GM18907 (cell line): ENCODE data around the gene SRPK2.
"Not testable (repeated sequence)": the region's sequence is repeated elsewhere in the genome, so short reads cannot be mapped to it uniquely, and the experiment has no call there.

Source experiments
- ATAC-seq: cut with Tn5 transposase; IDR thresholded peaks from one replicate; pipeline ENCODE4 v1.9.1; 2021; ENCODE audit warnings: mild to moderate bottlenecking, moderate library complexity; ENCODE audit not compliant: unreplicated experiment

Gene SRPK2

DNA sequence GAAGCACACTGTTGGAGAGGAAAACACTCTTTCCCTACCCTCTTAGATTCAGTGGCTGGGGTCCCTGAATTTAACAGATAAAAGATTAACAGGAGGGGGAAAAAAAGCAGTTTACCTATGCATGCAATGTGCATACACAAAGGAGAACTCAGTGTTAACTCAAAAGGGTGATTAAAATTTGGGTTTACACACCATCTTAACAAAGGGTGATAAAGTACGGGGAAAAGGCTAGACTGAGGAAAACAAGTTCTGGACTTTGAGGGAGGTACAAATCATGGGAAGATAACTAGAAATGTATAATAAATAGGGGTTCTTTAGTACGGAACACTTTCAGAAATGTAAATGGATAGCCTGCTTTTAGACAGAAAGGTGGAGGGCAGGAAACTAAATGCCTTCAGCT, 83.1 kb downstream of the SRPK2 start:
- no peak for ATAC-seq

- ATAC-seq = peak; percentile 81
Observed at GRCh38 chr7:105304040-105304895, 84.5 kb downstream of the SRPK2 start.

DNA sequence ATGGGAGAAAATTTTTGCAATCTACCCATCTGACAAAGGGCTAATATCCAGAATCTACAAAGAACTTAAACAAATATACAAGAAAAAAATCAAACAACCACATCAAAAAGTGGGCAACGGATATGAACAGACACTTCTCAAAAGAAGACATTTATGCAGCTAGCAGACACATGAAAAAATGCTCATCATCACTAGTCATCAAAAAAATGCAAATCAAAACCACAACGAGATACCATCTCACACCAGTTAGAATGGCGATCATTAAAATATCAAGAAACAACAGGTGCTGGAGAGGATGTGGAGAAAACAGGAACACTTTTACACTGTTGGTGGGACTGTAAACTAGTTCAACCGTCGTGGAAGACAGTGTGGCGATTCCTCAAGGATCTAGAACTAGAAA, 88.1 kb downstream of the SRPK2 start:
- not testable (repeated sequence) for ATAC-seq

GRCh38 chr7:105298439-105298894, 90.3 kb downstream of the SRPK2 start:
- peak; percentile 93 for ATAC-seq

GRCh38 chr7:105297985-105298384, 90.7 kb downstream of the SRPK2 start:
- peak; percentile 38 for ATAC-seq

DNA sequence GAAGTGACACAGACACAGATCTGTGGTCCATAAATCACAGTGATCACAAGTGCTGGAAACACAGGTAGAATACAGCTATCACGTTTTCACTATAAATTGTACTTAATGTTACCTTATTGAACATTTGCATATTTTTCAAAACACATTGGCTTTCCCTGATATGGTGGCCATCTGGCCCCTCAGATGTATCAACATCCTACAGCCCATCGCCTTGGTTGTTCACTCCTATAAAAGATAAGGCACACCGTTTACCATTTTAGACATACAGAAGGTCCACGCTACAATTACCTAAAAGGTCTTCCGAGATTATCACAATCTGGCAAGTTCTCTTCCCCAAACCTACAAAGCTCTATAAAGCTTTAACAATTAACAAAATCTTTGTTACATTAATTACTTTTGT, 91.4 kb downstream of the SRPK2 start:
- no peak for ATAC-seq

DNA sequence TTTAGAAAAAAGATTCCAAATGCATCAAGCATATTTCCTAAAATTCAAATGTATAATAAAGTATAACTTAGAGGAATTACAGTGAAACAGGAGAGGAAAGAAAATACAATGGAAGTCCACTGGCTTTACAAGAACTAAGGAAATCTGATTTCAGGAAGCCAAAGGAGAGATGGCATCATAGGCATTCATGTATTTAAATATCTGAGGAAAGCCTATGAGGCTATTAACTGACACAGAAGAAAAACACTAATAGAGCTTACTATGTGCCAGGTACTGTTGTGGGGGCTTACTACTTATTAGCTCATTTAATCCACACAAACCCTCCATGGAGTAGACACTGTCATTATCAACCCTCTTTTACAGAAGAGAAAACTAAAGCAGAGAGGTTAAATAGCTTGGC, 92.2 kb downstream of the SRPK2 start:
- no peak for ATAC-seq

- no peak for ATAC-seq
Observed at GRCh38 chr7:105295596-105296352, 92.9 kb downstream of the SRPK2 start.

DNA sequence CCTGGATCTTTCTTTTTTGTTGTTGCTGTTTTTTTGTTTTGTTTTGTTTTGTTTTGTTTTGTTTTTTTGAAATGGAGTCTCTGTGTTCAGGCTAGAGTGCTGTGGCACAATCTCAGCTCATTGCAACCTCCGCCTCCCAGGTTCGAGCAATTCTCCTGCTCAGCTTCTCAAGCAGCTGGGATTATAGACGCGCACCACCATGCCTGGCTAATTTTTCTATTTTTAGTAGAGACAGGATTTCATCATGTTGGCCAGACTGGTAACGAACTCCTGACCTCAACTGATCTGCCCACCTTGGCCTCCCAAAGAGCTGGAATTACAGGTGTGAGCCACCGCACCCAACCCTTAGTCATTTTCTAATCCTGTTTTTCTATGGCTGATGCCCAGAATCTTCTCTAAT, 94.2 kb downstream of the SRPK2 start:
- not testable (repeated sequence) for ATAC-seq

- no peak for ATAC-seq
Observed at GRCh38 chr7:105289704-105290103, 99.0 kb downstream of the SRPK2 start.

GRCh38 chr7:105286441-105286840, 102.3 kb downstream of the SRPK2 start:
- no peak for ATAC-seq

DNA sequence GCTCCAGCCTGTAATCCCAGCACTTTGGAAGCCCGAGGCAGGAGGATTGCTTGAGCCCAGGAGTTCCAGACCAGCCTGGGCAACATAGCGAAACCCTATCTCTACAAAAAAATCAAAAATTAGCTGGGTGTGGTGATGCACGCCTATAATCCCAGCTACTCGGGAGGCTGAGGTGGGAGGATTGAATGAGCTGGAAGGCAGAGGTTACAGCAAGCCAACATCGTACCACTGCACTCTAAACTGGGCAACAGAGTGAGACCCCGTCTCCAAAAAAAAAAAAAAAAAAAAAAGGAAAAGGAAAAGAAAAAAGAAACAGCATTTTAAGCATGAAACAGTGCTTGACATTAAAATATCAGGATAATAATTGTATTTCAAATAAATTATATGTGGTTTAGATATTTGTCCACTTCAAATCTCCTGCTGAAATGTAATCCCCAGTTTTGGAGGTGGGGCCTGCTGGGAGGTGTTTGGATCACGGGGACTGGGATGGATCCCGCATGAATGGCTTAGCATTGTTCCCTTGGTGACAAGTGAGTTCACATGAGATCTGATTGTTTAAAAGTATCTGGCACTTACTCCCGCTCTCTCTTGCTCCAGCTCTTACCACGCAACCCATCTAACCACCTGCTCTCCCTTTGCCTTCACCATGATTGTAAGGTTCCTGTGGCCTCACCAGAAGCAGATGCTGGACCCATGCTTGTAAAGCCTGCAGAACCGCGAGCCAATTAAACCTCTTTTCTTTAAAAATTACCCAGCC, 103.4 kb downstream of the SRPK2 start:
- no peak for ATAC-seq

DNA sequence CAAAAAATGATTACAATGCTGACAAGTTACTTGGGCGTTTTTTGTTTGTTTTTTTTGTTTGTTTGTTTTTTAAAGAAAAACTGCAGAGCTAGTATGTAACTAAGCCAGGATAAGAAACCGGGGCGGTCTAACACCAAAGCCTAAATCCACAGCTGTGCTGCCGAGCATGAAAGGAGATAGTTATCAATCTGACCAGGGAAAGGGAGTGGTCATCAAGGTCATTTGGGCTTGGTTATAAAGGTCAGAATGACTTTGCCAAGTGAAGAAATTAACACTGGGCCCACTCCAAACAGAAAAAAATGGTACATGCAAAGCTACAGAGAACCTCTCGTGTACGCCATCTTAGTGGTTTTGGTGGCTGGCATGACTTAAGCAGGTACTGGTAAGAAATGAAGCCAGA, 104.7 kb downstream of the SRPK2 start:
- ATAC-seq = no peak

- no peak for ATAC-seq
Observed at GRCh38 chr7:105281966-105282365, 106.8 kb downstream of the SRPK2 start.

DNA sequence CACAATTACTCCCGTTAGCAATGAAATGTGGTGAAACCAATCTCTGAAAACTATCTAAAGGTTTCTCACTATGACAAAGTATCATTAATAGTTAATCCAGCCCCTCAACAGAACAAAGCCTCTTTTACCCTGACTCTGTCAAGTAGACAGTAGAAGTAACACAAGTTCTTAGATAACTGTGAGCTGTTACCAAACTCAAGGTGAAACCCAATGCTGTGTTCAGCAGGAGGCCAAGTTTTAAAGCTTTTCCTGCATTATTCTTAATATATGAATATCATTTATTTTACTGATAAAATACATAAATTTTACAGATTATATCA, 109.1 kb downstream of the SRPK2 start:
- ATAC-seq = peak; percentile 93

DNA sequence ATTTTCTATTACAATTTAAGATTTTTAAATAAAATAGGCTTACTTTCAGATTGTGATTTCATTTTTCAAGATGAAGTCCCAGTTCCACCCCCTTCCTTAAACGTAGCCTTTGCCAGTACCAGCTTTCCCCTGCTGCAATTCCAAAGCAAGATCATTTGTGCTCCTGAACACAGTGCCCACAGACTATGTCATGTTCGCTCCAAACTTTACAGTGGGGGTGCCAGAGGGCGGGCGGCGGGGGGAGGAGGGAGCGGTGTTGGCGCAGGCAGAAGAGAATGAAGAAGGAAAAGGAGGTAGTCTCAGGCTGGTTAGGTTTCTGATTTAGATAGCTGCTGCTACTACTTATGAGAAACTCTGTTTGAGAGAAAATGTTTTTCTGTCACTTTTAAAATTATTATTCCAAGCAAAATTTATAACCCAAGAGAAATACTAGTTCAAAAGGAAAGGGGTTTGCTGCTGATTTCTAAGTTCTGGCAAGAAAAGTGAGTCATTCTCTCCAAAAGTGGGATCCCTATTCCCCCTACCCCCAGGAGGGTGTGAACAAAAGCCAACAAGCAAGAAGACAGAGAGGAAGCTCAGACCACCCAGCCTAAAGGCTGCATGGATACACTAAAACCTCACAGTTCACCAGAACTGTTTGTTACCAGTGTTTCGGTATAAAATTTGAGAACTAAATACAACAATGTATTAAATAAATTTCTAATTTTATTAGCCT, 109.6 kb downstream of the SRPK2 start:
- ATAC-seq = peak; percentile 70

- ATAC-seq = no peak
Observed at GRCh38 chr7:105278565-105278964, 110.2 kb downstream of the SRPK2 start.

DNA sequence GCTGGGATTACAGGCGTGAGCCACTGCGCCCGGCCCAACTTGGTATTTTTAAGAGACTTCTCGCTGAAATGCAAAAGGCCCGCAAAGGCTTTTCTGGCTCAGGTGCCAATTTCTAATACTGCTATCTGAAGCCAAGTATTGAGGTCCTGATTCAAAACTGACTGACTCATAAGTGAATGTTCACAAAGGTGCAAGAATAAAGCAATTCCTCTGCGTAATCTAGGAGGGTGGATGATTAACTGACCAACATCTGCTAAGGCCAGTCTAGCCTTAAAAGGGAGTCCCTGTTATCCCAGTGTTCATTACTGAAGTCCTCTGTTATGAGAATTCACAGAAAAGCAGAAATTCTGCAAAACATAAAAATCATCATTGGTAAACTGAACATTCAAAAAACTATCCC, 111.4 kb downstream of the SRPK2 start:
- no peak for ATAC-seq

DNA sequence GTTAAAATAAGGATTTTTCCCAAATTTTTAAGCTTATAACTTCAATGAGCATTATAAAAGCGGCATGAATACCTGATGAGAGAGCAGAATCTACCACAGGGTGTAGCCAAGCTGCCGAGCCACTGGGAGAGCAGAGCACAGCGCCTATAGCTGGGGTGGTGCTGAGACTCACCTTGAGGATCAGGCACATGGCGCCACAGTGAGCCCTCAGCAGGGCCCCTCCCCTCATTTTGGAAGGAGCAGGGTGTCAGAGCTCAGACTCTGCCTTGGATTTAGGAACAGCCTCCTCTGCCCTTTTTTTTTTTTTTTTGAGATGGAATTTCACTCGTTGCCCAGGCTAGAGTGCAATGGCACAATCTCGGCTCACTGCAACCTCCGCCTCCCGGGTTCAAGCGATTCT, 118.6 kb downstream of the SRPK2 start:
- ATAC-seq = no peak

- peak; percentile 25 for ATAC-seq
Observed at GRCh38 chr7:105269397-105269796, 119.3 kb downstream of the SRPK2 start.
